Stimulated activated CD8-positive, alpha-beta memory T cell treated with anti-CD3 and anti-CD28 coated beads, Interleukin-4, amount 100 ng/mL, for 1 hour (primary cell): ENCODE results near the gene VPS39.

ENCODE experiments used
- DNase-seq, 2 donors: peaks; one replicate each; pipeline ENCODE4 v3.0.0-alpha.2; 2020; ENCODE audit warnings: low read depth in 2 of 2, low spot score in 1 of 2

Gene VPS39

GRCh38 chr15:42131826-42132806 lies 76.0 kb downstream of the VPS39 start:
- no peak for DNase-seq

GRCh38 chr15:42131006-42131405 lies 77.1 kb downstream of the VPS39 start:
- DNase-seq = no peak

- no peak for DNase-seq
These were observed 77.7 kb downstream of the VPS39 start for GRCh38 chr15:42130246-42130986.

- DNase-seq = no peak
These were observed 78.7 kb downstream of the VPS39 start for GRCh38 chr15:42129364-42129763.

- no peak for DNase-seq
These were observed 79.6 kb downstream of the VPS39 start for GRCh38 chr15:42128476-42128875.

- no peak for DNase-seq
These were observed 84.6 kb downstream of the VPS39 start for GRCh38 chr15:42123546-42123945.

GRCh38 chr15:42121682-42122081 lies 86.4 kb downstream of the VPS39 start:
- no peak for DNase-seq

- no peak for DNase-seq
These were observed 87.1 kb downstream of the VPS39 start for GRCh38 chr15:42121021-42121420.

GRCh38 chr15:42120285-42120684 lies 87.8 kb downstream of the VPS39 start:
- no peak for DNase-seq

- DNase-seq = no peak
These were observed 88.7 kb downstream of the VPS39 start for GRCh38 chr15:42119446-42119760.

GRCh38 chr15:42118650-42119445 lies 89.3 kb downstream of the VPS39 start:
- no peak for DNase-seq

- DNase-seq = no peak
These were observed 96.2 kb downstream of the VPS39 start for GRCh38 chr15:42111924-42112323.

- no peak for DNase-seq
These were observed 97.7 kb downstream of the VPS39 start for GRCh38 chr15:42110367-42110766.

GRCh38 chr15:42108806-42109205 lies 99.3 kb downstream of the VPS39 start:
- no peak for DNase-seq
